ACC112 (cell line): ENCODE data around the gene DQX1.
A peak's percentile ranks its signal among the peaks of the same experiment; 100 is the strongest.
"Not testable (repeated sequence)": the region's sequence is repeated elsewhere in the genome, so short reads cannot be mapped to it uniquely, and the experiment has no call there.

Experiments
- H2AFZ ChIP-seq: fragments of 200-600 bp; sonication (generic); one replicate; pipeline ENCODE4 v1.6.0; 2017; ENCODE audit warnings: antibody characterized with exemption, low read length; ENCODE audit not compliant: unreplicated experiment
- H3K27ac ChIP-seq: fragments of 200-600 bp; sonication (generic); 2 replicates; pipeline ENCODE4 v1.5.1; 2014; ENCODE audit warnings: low read depth, mild to moderate bottlenecking, antibody characterized with exemption, low read length, moderate library complexity
- H3K27me3 ChIP-seq: fragments of 200-600 bp; sonication (generic); 2 replicates; pipeline ENCODE4 v1.6.1; 2014; ENCODE audit warnings: mild to moderate bottlenecking, antibody characterized with exemption, low read length, moderate library complexity, mixed read lengths; ENCODE audit not compliant: insufficient read depth
- H3K36me3 ChIP-seq: fragments of 200-600 bp; sonication (generic); 2 replicates; pipeline ENCODE4 v1.6.1; 2016; ENCODE audit warnings: mild to moderate bottlenecking, antibody characterized with exemption, low read length, moderate library complexity, mixed read lengths; ENCODE audit not compliant: insufficient read depth
- H3K4me1 ChIP-seq: fragments of 200-600 bp; sonication (generic); one replicate; pipeline ENCODE4 v1.6.1; 2016; ENCODE audit warnings: low read length, mixed read lengths; ENCODE audit not compliant: insufficient read depth, unreplicated experiment, control insufficient read depth
- H3K4me3 ChIP-seq: fragments of 200-600 bp; sonication (generic); 2 replicates; pipeline ENCODE4 v1.5.1; 2014; ENCODE audit warnings: mild to moderate bottlenecking, low read depth, low read length
- H3K79me2 ChIP-seq: fragments of 200-600 bp; sonication (generic); one replicate; pipeline ENCODE4 v1.6.0; 2016; ENCODE audit warnings: low read length; ENCODE audit not compliant: control insufficient read depth, unreplicated experiment, insufficient read depth

DQX1 gene

DNA sequence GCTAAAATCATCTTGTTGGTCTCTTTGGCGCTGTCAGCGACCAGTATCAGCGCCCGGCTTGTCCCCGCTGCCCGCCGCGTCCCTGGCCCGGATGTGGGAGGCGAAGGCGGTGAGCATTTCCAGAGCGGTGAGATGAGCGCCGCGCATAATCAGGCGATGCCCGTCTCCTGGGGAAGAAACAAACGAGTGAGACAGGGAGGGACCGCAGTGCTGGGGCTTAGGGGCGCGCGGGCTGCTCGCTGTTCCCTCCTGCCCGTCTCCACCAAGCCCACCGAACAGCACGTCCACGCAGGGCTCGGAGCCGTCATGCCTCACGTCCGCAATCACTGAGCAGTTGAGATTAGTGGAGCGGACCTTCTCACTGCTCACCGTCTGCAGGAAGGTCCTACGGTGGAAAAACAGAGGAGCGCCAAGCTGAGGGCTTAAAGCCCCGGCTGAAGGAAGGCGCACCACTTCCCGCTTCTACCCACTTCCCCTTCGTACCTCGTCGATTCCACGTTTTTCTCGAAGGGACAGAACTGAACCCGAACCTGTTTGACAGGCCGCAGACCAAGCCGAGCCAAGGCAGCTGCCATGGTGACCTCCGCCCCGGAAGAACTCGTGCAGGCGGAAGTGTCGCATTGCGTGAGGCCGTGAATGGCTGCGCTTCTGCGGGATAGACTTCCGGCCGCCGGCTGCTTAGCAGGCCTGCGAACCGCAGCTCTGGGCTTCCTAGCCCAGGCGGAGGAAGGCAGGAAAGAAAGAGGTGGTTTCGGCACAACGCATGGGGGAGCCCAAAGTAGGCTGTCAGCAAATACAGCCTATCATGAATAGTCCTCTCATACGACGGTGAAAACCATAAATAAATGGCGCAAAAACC, 53.7 kb downstream of the DQX1 start, which contains the start of gene MRPL53:
Gene MRPL53, minus strand, starts transcription at position 595 of the 859 bp plus-strand sequence. Its CDS starts 20 bp downstream, at position 575.
- H2AFZ ChIP-seq: peak within 1 kb of the TSS; percentile 96
- peaks cover 7% of the 10 kb centered on the region for H3K79me2 ChIP-seq
- H3K36me3 ChIP-seq: peaks cover 6% of the 10 kb centered on the region; the same call in 1 of the 2 replicates
- peaks cover 9% of the 10 kb centered on the region for H3K4me1 ChIP-seq
- H3K27ac ChIP-seq: peak within 1 kb of the TSS; percentile 67
- H3K27me3 ChIP-seq: no peaks in the 10 kb centered on the region
- H3K4me3 ChIP-seq: peak within 1 kb of the TSS; percentile 80

DNA sequence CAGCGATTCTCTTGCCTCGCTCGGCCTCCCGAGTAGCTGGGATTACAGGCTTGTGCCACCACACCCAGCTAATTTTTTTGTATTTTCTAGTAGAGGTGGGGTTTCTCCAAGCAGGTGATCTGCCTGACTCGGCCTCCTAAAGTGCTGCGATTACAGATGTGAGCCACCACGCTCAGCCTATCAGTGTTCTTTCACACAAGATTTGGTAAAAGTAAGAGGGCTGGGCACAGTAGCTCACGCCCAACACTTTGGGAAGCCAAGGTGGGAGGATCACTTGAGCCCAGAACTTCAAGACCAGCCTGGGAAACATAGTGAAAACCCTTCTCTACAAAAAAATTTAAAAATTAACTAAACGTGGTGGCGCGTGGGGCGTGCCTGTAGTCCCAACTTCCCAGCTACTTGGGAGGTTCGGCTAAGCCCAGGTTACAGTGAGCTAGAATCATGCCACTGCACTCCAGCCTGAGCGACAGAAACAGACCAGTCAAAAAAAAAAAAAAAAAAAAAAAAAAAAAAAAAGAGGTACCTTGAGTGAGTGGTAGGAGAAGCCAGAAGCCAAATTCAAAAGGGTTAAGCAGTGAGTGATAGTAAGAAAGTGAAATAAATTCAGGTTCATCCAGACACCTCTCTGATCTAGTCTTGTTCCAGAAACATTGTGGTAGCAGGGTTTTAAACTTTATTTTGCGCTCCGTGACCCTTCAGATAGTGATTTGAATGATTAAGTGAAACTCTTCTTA, 54.5 kb downstream of the DQX1 start:
- H3K4me3 ChIP-seq: peak overlapping the region; percentile 80
- peak overlapping the region; percentile 58 for H2AFZ ChIP-seq
- peak overlapping the region; percentile 67 for H3K27ac ChIP-seq
- H3K36me3 ChIP-seq: peaks cover 4% of the 10 kb centered on the region; the same call in 1 of the 2 replicates
- H3K27me3 ChIP-seq: no peaks in the 10 kb centered on the region
- H3K4me1 ChIP-seq: peaks cover 9% of the 10 kb centered on the region
- peaks cover 7% of the 10 kb centered on the region for H3K79me2 ChIP-seq

DNA sequence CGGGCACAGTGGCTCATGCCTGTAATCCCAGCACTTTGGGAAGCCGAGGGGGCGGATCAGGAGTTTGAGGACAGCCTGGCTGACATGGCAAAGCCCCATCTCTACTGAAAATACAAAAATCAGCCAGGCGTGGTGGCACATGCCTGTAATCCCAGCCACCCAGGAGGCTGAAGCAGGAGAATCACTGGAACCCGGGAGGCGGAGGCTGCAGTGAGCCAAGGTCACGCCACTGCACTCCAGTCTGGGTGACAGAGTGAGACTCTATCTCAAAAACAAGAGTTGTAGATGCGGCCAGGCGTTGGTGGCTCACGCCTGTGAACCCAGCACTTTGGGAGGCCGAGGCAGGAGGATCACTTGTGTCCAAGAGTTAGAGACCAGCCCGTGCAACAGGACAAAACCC, 55.3 kb downstream of the DQX1 start:
- H2AFZ ChIP-seq, H3K4me3 ChIP-seq, H3K36me3 ChIP-seq, H3K27me3 ChIP-seq, H3K4me1 ChIP-seq, H3K27ac ChIP-seq: not testable (repeated sequence)
- H3K79me2 ChIP-seq: peaks cover 11% of the 10 kb centered on the region
